Measurements from ENCODE around the gene NCOA1.

Gene NCOA1

DNA sequence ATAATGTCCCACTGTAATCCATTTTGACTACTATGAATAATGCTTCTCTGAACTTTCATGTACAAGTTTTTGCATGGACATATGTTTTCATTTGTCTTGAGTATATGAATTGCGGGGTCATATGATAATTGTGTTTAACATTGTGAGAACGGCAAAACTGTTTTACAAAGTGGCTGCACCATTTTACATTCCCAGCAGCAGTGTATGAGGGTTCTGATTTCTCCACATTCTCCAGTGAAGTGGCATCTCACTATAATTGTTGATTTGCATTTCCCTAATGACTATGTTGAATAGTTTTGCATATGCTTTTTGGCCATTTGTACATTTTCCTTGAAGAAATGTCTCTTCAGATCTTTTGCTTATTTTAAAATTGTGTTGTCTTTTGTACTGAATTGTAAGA is 20.1 kb downstream of the NCOA1 start (continued):
- TF ChIP-seq OSR1 (CRISPR knock-in tag; IDR thresholded peaks at IDR 0.05), result no peak
- TF ChIP-seq PPARA (CRISPR knock-in tag; IDR thresholded peaks at IDR 0.05; ENCODE audit: borderline replicate concordance), result no peak
- TF ChIP-seq ZNF70 (CRISPR knock-in tag; IDR thresholded peaks at IDR 0.05), result no peak
- no peak for TF ChIP-seq TSHZ2 (CRISPR knock-in tag; IDR thresholded peaks at IDR 0.05)

DNA sequence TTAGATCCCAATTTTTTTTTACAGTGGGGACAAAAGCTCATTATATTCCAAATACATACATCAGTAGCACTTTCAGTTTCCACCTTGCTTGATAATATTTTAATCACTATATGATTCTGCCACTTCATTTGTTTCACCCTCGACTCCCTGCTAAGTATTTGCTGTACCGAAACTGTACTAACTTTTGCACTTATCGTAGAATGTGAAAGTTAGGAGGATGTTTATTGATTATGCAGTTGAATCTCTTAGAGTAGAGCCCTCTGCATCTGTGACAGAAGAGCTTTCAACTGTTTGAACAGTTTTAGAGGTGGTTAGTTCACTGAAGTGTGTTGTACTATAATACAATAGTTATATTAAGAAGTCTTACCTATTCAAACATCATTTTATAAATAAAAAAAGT is 20.8 kb downstream of the NCOA1 start:
- ATAC-seq, result peak; percentile 20; the same call in 1 of the 3 replicates
- TF ChIP-seq PPARA (CRISPR knock-in tag; IDR thresholded peaks at IDR 0.05; ENCODE audit: borderline replicate concordance) (no peak), ZNF8 (CRISPR knock-in tag; IDR thresholded peaks at IDR 0.05) (no peak), ZFP30 (CRISPR knock-in tag; IDR thresholded peaks at IDR 0.05) (no peak), GLIS3 (CRISPR knock-in tag; IDR thresholded peaks at IDR 0.05) (no peak), ZC3H10 (CRISPR knock-in tag; IDR thresholded peaks at IDR 0.05) (no peak), PATZ1 (CRISPR knock-in tag; IDR thresholded peaks at IDR 0.05; ENCODE audit: borderline replicate concordance) (no peak), TOX (CRISPR knock-in tag; IDR thresholded peaks at IDR 0.05; ENCODE audit: borderline replicate concordance) (no peak), ZNF70 (CRISPR knock-in tag; IDR thresholded peaks at IDR 0.05) (no peak), BACH2 (CRISPR knock-in tag; IDR thresholded peaks at IDR 0.05; ENCODE audit: borderline replicate concordance) (no peak), CREB5 (CRISPR knock-in tag; IDR thresholded peaks at IDR 0.05; ENCODE audit: low read depth) (no peak), CSDC2 (CRISPR knock-in tag; IDR thresholded peaks at IDR 0.05) (no peak)
- TF ChIP-seq, protein P1, sequence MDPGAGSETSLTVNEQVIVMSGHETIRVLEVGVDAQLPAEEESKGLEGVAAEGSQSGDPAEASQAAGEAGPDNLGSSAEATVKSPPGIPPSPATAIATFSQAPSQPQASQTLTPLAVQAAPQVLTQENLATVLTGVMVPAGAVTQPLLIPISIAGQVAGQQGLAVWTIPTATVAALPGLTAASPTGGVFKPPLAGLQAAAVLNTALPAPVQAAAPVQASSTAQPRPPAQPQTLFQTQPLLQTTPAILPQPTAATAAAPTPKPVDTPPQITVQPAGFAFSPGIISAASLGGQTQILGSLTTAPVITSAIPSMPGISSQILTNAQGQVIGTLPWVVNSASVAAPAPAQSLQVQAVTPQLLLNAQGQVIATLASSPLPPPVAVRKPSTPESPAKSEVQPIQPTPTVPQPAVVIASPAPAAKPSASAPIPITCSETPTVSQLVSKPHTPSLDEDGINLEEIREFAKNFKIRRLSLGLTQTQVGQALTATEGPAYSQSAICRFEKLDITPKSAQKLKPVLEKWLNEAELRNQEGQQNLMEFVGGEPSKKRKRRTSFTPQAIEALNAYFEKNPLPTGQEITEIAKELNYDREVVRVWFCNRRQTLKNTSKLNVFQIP (CRISPR knock-in tag; IDR thresholded peaks at IDR 0.05; ENCODE audit: borderline replicate concordance, low read depth), result no peak

- ATAC-seq, result peak; percentile 37
- TF ChIP-seq TCF4 (CRISPR knock-in tag; IDR thresholded peaks at IDR 0.05; ENCODE audit: borderline replicate concordance) (no peak), PPARA (CRISPR knock-in tag; IDR thresholded peaks at IDR 0.05; ENCODE audit: borderline replicate concordance) (no peak), ZC3H10 (CRISPR knock-in tag; IDR thresholded peaks at IDR 0.05) (no peak), SNAI2 (CRISPR knock-in tag; IDR thresholded peaks at IDR 0.05) (no peak), OSR1 (CRISPR knock-in tag; IDR thresholded peaks at IDR 0.05) (no peak), ESRRG (CRISPR knock-in tag; IDR thresholded peaks at IDR 0.05) (no peak), ZNF8 (CRISPR knock-in tag; IDR thresholded peaks at IDR 0.05) (no peak), ZNF70 (CRISPR knock-in tag; IDR thresholded peaks at IDR 0.05) (no peak), TOX (CRISPR knock-in tag; IDR thresholded peaks at IDR 0.05; ENCODE audit: borderline replicate concordance) (no peak)
These were observed 21.4 kb downstream of the NCOA1 start for GRCh38 chr2:24512404-24512803.

DNA sequence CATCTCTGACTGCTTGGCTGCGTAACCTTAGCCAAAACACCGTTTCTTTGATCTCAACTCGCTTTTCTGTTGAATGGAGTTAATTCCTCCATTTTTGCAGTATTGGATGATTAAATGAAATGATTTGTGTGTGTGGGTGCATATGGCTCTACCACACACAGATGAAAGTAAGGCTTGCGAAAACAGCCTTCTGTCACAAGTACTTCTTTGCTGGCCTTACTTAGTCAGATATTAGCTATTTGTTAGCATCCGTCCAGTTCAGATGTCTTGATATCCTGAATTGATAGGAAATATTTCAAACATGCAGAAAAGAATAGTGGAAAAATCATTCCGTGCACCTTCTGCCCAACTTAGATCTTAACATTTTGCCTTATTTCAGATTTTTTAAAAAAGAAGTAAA is 21.8 kb downstream of the NCOA1 start:
- peak; percentile 45 for ATAC-seq
- no peak for TF ChIP-seq ZFP3 (CRISPR knock-in tag; IDR thresholded peaks at IDR 0.05)
- TF ChIP-seq PATZ1 (CRISPR knock-in tag; IDR thresholded peaks at IDR 0.05; ENCODE audit: borderline replicate concordance), result no peak
- TF ChIP-seq TCF4 (CRISPR knock-in tag; IDR thresholded peaks at IDR 0.05; ENCODE audit: borderline replicate concordance), result no peak
- no peak for TF ChIP-seq ARNTL (CRISPR knock-in tag; IDR thresholded peaks at IDR 0.05; ENCODE audit: borderline replicate concordance, low read depth)
- TF ChIP-seq PPARA (CRISPR knock-in tag; IDR thresholded peaks at IDR 0.05; ENCODE audit: borderline replicate concordance), result no peak

Data from SK-N-SH treated with all-trans-retinoic acid at 6 μM for 48 hours (cell line).